K562 (cell line): Measurements from ENCODE around the gene R3HDM2. TPM values are rescaled to one million over a fixed set of nuclear protein-coding genes. Genes with fewer than 3 reads are reported as not detected.
A peak's percentile ranks its signal among the peaks of the same experiment; 100 is the strongest.

ENCODE experiments used
- ATAC-seq: fragments of 200-7000 bp; cut with Tn5 transposase; 3 replicates; pipeline ENCODE4 v1.9.1; 2020; ENCODE audit warnings: moderate library complexity
- BruUV-seq: library from RNA; stranded (reverse); fragments of 400-500 nt; replicated peaks from 2 replicates; lab custom pipeline; 2021; lab: Mats Ljungman, UMichigan
- CTCF ChIA-PET: fragments of 300-600 bp; formaldehyde crosslinking; extraction: SDS; loops from one replicate; lab custom pipeline; 2021; ENCODE audit warnings: low intra/inter-chr PET ratio; lab: Yijun Ruan, JAX
- POLR2A ChIA-PET: fragments of 300-600, 350-650 bp; sonication (Branson Sonifier 250); formaldehyde crosslinking; extraction: SDS; loops from one replicate; lab custom pipeline; 2021; ENCODE audit warnings: antibody characterized with exemption, inconsistent platforms; lab: Yijun Ruan, JAX
- DNase-seq, 4 experiments: peaks; one replicate each; pipeline versions ENCODE4 v3.0.0 to v3.0.0-alpha.2; 2011 to 2018; ENCODE audit warnings: low spot score in 3 of 4, mixed read lengths in 3 of 4; ENCODE audit errors: extremely low read depth in 1 of 4
- FAIRE-seq: peaks from 2 replicates; lab custom pipeline; 2011; peaks lifted over from hg19 to GRCh38; lab: Jason Lieb, UNC
- H2AFZ ChIP-seq: 2 replicates; pipeline ENCODE4 v1.6.0; 2011; ENCODE audit warnings: low read depth, low read length, control low read depth, inconsistent platforms
- H3K27ac ChIP-seq: fragments of 200-600 bp; 3 replicates; pipeline ENCODE4 v1.8.0; 2011; ENCODE audit warnings: low read depth, mild to moderate bottlenecking, control low read depth, inconsistent platforms, low read length, moderate library complexity, mixed read lengths; ENCODE audit errors: extremely low read depth
- H3K27me3 ChIP-seq, 2 experiments: fragments of 300-600 bp in 1 of 2; 2 replicates in 1 of 2; 3 replicates in 1 of 2; pipeline versions ENCODE4 v1.6.0 to v1.8.0; 2011; ENCODE audit warnings: inconsistent platforms in 2 of 2, low read length in 2 of 2, mild to moderate bottlenecking in 1 of 2, mixed read lengths in 1 of 2, moderate library complexity in 1 of 2; ENCODE audit not compliant: control insufficient read depth in 2 of 2, insufficient read depth in 2 of 2
- H3K36me3 ChIP-seq: fragments of 300-600 bp; 3 replicates; pipeline ENCODE4 v1.8.0; 2011; ENCODE audit warnings: mild to moderate bottlenecking, low read length, inconsistent platforms; ENCODE audit not compliant: control insufficient read depth, insufficient read depth
- H3K4me1 ChIP-seq, 2 experiments: fragments of 200-600 bp in 1 of 2; replicated peaks in 1 of 2; 2 replicates in 1 of 2; 3 replicates in 1 of 2; pipeline versions ENCODE4 v1.5.1 to v1.8.0; 2011; ENCODE audit warnings: inconsistent platforms in 2 of 2, low read length in 2 of 2, mild to moderate bottlenecking in 1 of 2, mixed read lengths in 1 of 2, moderate library complexity in 1 of 2; ENCODE audit not compliant: control insufficient read depth in 2 of 2, insufficient read depth in 2 of 2
- H3K4me2 ChIP-seq: 2 replicates; pipeline ENCODE4 v1.6.1; 2011; ENCODE audit warnings: low read length, control low read depth, inconsistent platforms, mixed read lengths; ENCODE audit not compliant: insufficient read depth
- H3K4me3 ChIP-seq: fragments of 200-600 bp; sonication (generic), shearing (Covaris generic); 2 replicates; pipeline ENCODE4 v1.5.1; 2016; ENCODE audit warnings: control low read depth, inconsistent platforms
- H3K79me2 ChIP-seq: fragments of 200-600 bp; 3 replicates; pipeline ENCODE4 v1.8.0; 2011; ENCODE audit warnings: low read length, inconsistent platforms; ENCODE audit not compliant: control insufficient read depth, insufficient read depth
- H3K9ac ChIP-seq, 2 experiments: 2 replicates each; pipeline versions ENCODE4 v1.6.0 to v1.6.1; 2011; ENCODE audit warnings: low read depth in 2 of 2, low read length in 2 of 2, control low read depth in 1 of 2, inconsistent platforms in 1 of 2, mild to moderate bottlenecking in 1 of 2, mixed read lengths in 1 of 2; ENCODE audit not compliant: insufficient read depth in 1 of 2
- H3K9me1 ChIP-seq: one replicate; pipeline ENCODE4 v1.6.0; 2011; ENCODE audit warnings: inconsistent platforms, mild to moderate bottlenecking, low read length, moderate library complexity; ENCODE audit not compliant: control insufficient read depth, insufficient read depth
- H3K9me3 ChIP-seq: replicated peaks from 2 replicates; pipeline ENCODE4 v1.5.1; 2011; ENCODE audit warnings: low read depth, low read length, inconsistent platforms; ENCODE audit not compliant: control insufficient read depth, insufficient read depth
- H4K20me1 ChIP-seq: replicated peaks from 2 replicates; pipeline ENCODE4 v1.6.1; 2011; ENCODE audit warnings: low read length, inconsistent platforms, mixed read lengths; ENCODE audit not compliant: control insufficient read depth, insufficient read depth
- BACH1 ChIP-seq: fragments of 200-800 bp; sonication (Bioruptor generic); IDR thresholded peaks from 2 replicates; pipeline ENCODE4 v1.6.1; 2016; ENCODE audit warnings: missing genetic modification characterization, missing compliant biosample characterization
- HLTF ChIP-seq: fragments of 450-650 bp; IDR thresholded peaks from 2 replicates; pipeline ENCODE4 v1.6.1; 2016
- JUNB ChIP-seq: fragments of 450-650 bp; formaldehyde crosslinking; conservative IDR thresholded peaks from 2 replicates; pipeline ENCODE4 v1.4.0; 2020; ENCODE audit warnings: mild to moderate bottlenecking
- MAFG ChIP-seq: fragments of 450-650 bp; conservative IDR thresholded peaks from 2 replicates; pipeline ENCODE4 v1.6.1; 2016; ENCODE audit warnings: missing genetic modification characterization, missing compliant biosample characterization
- MED1 ChIP-seq: sonication (generic); formaldehyde crosslinking; IDR thresholded peaks from 2 replicates; pipeline ENCODE4 v1.8.1; 2023; ENCODE audit warnings: missing genetic modification reagents, borderline replicate concordance
- MTA1 ChIP-seq: fragments of 450-650 bp; IDR thresholded peaks from 2 replicates; pipeline ENCODE4 v1.6.1; 2017; ENCODE audit warnings: borderline replicate concordance
- PHB ChIP-seq: fragments of 250-450 bp; sonication (Bioruptor Pico); IDR thresholded peaks from 2 replicates; pipeline ENCODE4 v1.5.0; 2021
- POLR2G ChIP-seq: fragments of 200-400 bp; formaldehyde crosslinking; IDR thresholded peaks from 2 replicates; pipeline ENCODE4 v1.6.1; 2017; ENCODE audit warnings: low read depth, mild to moderate bottlenecking, antibody characterized with exemption, low read length, moderate library complexity
- ZNF274 ChIP-seq: IDR thresholded peaks from 2 replicates; pipeline ENCODE4 v1.6.1; 2011; ENCODE audit warnings: low read depth, mild to moderate bottlenecking, low read length, moderate library complexity, borderline replicate concordance
- ZNF589 ChIP-seq: fragments of 200-800 bp; sonication (Bioruptor generic); IDR thresholded peaks from 2 replicates; pipeline ENCODE4 v1.6.1; 2016; ENCODE audit warnings: low read depth, missing genetic modification characterization, missing compliant biosample characterization
- WGBS: fragments of 100-300 bp; shearing (Covaris generic); methylation state at CpG from one replicate; pipeline ENCODE4 v1.1.6; 2016; ENCODE audit warnings: low coverage, mixed read lengths; ENCODE audit not compliant: insufficient coverage; ENCODE audit errors: missing lambda C conversion rate; 5-methylcytosine and 5-hydroxymethylcytosine counted together
- in situ Hi-C: fragments of 300-500 bp; cut with MboI; formaldehyde crosslinking; loops from 4 replicates; pipeline ENCODE4 v1.15.0; 2018; ENCODE audit warnings: inconsistent platforms, mixed read lengths
- intact Hi-C: fragments of 100-400 bp; cut with micrococcal nuclease; formaldehyde crosslinking; loops from 2 replicates; pipeline ENCODE4 v1.14.2; 2022
- polyA plus RNA-seq, 8 experiments: library from polyadenylated mRNA; depleted of rRNA in 4 of 8; stranded (reverse) in 5 of 8; unstranded in 3 of 8; fragments of >200 nt; fragmentation: Nextera tagmentation in 2 of 8; fragmentation: Illumina TruSeq in 1 of 8; extraction: Ambion mirVana in 2 of 8; extraction: Trizol in 1 of 8; gene quantifications; 2 replicates each; pipeline versions ENCODE4 v1.2.1 to v1.2.3, GENCODE V29; 2011 to 2014; ENCODE audit warnings: inconsistent platforms in 1 of 8, missing spikeins in 1 of 8
- total RNA-seq, 7 experiments: library from RNA; depleted of rRNA in 6 of 7; stranded (reverse); fragments of >200 nt in 6 of 7; fragmentation: Illumina TruSeq in 2 of 7; extraction: Trizol in 2 of 7; gene quantifications; 2 replicates each; pipeline versions ENCODE4 v1.2.1 to v1.2.3, GENCODE V29; 2011 to 2021; ENCODE audit warnings: low replicate concordance in 1 of 7
- TF ChIP-seq, protein P1 (sequence below), 2 experiments: IDR thresholded peaks in 1 of 2; conservative IDR thresholded peaks in 1 of 2; 2 replicates each; pipeline ENCODE4 v1.6.1; 2016; ENCODE audit warnings: low read depth in 2 of 2, mild to moderate bottlenecking in 1 of 2, missing compliant biosample characterization in 1 of 2, missing genetic modification characterization in 1 of 2, moderate library complexity in 1 of 2
- TF ChIP-seq, protein P2 (sequence below): fragments of 450-650 bp; IDR thresholded peaks from 2 replicates; pipeline ENCODE4 v1.6.1; 2016; ENCODE audit warnings: borderline replicate concordance
- TF ChIP-seq, protein P3 (sequence below): fragments of 450-650 bp; IDR thresholded peaks from 2 replicates; pipeline ENCODE4 v1.6.1; 2016; ENCODE audit warnings: missing biosample characterization, missing genetic modification characterization

R3HDM2 gene
- total and polyA plus RNA-seq, 9 of the 15 experiments (the other 6 are each of a cell fraction or from before 2014, with no cell fraction given) = 3.3 to 18.8 (median 9.0) TPM

DNA sequence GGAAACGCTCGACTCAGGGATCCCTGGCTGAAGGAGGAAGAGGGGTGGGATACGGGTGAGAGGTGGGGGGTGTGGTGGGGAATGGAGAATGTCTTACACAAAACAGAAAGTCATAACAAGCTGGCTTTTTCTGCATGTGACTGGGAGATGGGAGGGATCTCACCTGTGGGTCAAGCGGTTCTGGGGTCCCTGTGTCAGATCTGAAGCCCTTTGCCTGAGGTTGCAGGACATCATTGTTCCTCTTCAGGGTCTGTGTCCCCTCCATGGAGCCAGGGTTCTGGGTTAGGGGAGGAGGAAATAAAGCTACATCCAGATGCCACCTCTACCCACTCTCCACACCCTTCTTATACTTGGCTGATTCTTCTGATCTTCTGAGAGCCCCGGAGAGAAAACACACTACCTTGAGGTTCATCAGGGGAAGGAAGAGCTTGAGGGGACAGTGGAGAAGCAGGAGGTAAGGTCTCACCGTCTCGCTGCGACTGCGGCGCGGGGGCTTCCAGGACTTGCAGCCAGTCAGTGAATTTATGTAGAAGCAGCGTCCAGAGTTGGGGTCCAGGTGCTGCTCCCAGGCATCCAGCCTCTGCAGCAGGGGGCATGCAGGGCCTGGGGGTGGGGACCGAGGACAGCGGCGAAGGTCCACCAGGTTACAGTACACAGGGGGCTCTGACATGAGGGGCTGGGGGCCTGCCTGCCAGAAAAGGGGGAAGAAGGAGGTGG is 46.3 kb upstream of the R3HDM2 start (continued):
- TF ChIP-seq, protein P1, sequence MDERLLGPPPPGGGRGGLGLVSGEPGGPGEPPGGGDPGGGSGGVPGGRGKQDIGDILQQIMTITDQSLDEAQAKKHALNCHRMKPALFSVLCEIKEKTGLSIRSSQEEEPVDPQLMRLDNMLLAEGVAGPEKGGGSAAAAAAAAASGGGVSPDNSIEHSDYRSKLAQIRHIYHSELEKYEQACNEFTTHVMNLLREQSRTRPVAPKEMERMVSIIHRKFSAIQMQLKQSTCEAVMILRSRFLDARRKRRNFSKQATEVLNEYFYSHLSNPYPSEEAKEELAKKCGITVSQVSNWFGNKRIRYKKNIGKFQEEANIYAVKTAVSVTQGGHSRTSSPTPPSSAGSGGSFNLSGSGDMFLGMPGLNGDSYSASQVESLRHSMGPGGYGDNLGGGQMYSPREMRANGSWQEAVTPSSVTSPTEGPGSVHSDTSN (CRISPR knock-in tag; IDR thresholded peaks at IDR 0.05; ENCODE audit: low read depth) = no peak
- TF ChIP-seq, protein P1 (tag; conservative IDR thresholded peaks at IDR 0.05; ENCODE audit: low read depth) = no peak
- TF ChIP-seq POLR2G = no peak
- TF ChIP-seq, all 486 proteins: peak for 2

DNA sequence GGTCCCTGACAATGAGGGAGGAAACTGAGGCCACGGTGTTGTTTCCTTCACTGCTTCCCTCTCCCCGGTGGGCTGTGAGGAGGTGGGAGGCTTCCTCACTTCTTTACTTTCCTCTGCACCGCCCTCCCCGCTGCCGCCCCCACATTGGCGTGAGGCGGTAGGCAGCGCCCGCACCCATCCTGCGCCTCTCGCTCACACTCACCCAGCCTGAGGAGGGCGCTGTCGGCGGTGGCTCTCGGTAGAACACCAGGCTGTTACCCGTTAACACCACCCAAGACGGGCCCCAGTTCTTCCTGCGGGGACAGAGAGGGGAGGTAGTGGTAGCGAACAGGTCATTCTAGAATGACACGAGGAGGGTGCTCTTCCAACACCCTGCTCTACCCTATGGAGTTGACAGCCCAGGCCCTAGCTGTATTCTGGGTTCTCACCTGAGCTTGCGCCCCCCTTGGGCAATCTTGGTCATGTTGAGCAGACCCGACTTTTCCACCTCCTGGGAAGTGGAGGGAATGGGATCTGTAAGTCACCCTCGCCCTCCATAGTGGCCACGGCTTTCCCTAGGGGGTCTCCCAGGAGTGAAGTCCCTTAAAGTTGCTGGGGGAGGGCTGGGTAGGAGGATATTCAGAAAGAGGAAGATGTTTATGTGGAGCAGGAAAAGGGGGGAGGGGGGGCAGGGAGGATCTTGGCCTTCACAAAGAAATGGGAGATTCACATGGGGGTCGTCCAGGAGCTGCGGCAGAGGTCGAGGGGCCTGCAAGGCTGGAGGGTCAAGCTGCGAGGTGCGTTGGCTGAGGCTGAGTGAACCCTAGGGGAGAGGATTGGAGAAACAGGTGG is 45.5 kb upstream of the R3HDM2 start:
- FAIRE-seq = no peak
- Histone ChIP-seq H2AFZ (0 out of 2 replicates have a peak overlapping the region, but pooled peaks have one; percentile 93), H3K27ac (no peak overlapping the region), H3K4me1 (peaks cover 39 to 51% of the 10 kb centered on the region in 2 experiments), H3K4me2 (no peak overlapping the region), H3K27me3 (peaks cover 0 to 4% of the 10 kb centered on the region in 2 experiments; a peak in 1 of 5 replicates), H4K20me1 (no peaks in the 10 kb centered on the region), H3K9ac (no peak overlapping the region), H3K4me3 (no peak overlapping the region), H3K36me3 (no peaks in the 10 kb centered on the region), H3K79me2 (no peaks in the 10 kb centered on the region), H3K9me1 (no peaks in the 10 kb centered on the region), H3K9me3 (no peaks in the 10 kb centered on the region)
- no peak for DNase-seq
- ChIA-PET POLR2A (interaction anchor here (1.0 kb wide), 2 partner anchors 42 to 52 kb away, joined by 3 read pairs; no protein-coding TSS in a partner anchor), CTCF (no interaction called here)
- intact Hi-C loops = no loop called here
- ATAC-seq = no peak
- WGBS = 92% methylated on average over 18 of the region's 29 CpGs
- no TSS peak for BruUV-seq
- in situ Hi-C loops = no loop called here
- TF ChIP-seq MAFG (tag) = no peak
- no peak for TF ChIP-seq MED1 (CRISPR knock-in tag)
- TF ChIP-seq, protein P2, sequence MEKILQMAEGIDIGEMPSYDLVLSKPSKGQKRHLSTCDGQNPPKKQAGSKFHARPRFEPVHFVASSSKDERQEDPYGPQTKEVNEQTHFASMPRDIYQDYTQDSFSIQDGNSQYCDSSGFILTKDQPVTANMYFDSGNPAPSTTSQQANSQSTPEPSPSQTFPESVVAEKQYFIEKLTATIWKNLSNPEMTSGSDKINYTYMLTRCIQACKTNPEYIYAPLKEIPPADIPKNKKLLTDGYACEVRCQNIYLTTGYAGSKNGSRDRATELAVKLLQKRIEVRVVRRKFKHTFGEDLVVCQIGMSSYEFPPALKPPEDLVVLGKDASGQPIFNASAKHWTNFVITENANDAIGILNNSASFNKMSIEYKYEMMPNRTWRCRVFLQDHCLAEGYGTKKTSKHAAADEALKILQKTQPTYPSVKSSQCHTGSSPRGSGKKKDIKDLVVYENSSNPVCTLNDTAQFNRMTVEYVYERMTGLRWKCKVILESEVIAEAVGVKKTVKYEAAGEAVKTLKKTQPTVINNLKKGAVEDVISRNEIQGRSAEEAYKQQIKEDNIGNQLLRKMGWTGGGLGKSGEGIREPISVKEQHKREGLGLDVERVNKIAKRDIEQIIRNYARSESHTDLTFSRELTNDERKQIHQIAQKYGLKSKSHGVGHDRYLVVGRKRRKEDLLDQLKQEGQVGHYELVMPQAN = no peak
- no peak for TF ChIP-seq JUNB (CRISPR knock-in tag)
- TF ChIP-seq, protein P3, sequence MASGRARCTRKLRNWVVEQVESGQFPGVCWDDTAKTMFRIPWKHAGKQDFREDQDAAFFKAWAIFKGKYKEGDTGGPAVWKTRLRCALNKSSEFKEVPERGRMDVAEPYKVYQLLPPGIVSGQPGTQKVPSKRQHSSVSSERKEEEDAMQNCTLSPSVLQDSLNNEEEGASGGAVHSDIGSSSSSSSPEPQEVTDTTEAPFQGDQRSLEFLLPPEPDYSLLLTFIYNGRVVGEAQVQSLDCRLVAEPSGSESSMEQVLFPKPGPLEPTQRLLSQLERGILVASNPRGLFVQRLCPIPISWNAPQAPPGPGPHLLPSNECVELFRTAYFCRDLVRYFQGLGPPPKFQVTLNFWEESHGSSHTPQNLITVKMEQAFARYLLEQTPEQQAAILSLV (tag) = no peak
- TF ChIP-seq ZNF589 (CRISPR knock-in tag) = no peak
- TF ChIP-seq HLTF = no peak
- TF ChIP-seq BACH1 (tag) = no peak
- no peak for TF ChIP-seq PHB (CRISPR knock-in tag)
- TF ChIP-seq ZNF274 = no peak
- TF ChIP-seq MTA1 = no peak
